NCI-H2196 treated with DMSO at 0.1 percent for 48 hours (cell line): ENCODE data around the gene ETV3L.

ENCODE experiments used
- DNase-seq: peaks from one replicate; lab custom pipeline; 2025; ENCODE audit not compliant: unreplicated experiment; lab: John Stamatoyannopoulos, UW

ETV3L gene

DNA sequence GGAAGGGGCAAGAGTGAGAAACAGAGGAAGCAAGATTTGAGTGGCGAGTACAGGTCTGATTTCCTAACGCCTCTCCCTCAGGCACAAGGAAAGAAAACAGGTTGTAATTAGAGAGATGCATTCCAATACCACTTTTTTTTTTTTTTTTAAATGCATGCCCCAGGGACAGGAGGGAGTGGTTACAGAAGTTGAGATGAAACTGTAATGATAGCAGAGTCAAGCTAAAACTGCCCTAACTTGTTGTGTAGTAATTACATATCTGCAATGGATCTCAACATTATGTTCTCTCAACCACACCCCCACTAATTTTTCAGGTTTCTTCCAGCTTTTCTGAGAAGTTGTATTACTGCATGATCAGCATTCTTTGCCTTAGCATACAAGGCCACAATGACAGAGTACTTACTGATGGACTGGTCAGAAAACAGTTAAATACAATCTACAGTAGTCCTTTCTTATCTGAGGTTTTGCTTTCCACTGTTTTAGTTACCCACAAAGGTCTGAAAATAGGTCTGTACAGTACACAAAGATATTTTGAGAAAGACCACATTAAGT is 33.1 kb upstream of the ETV3L start:
- no peak for DNase-seq

GRCh38 chr1:157132111-157132510 is 32.5 kb upstream of the ETV3L start:
- DNase-seq, result no peak

DNA sequence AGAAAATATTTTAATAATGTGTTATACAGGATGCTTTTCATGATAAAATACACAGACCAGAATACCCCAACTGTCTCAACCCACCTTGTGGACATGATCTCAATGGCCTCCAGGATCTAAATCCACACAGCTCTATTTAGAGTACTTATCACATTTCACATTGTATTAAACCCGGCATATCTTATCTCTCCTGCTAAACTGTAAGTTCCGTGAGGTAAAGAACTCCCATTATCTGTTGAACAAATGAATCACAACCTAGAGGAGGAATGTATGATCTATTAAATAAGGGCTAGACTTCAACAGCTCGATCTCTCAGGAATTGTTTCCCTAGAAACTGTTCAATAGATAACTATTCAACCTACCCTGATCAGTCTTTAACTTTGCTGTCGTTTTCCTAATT is 31.7 kb upstream of the ETV3L start:
- DNase-seq, result no peak

DNA sequence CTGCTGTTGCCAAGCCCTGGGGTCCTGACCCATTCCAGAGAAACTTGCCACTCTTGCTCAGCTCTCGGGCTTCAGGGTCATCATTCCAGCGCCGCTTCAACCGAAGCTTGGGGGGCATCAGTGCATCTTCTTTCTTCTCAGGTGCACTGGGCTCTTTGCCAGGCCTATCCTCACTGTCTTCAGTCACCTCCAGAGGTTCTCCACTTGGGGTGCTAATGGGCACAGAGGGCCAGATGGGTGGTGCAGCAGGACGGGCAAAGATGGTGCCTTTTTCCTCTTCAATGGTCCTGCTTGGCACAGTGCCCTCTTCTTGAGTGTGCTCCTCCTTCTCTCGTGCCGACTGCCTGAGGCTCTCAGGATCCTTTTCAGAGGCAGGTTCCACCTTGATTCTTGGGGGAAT is 25.2 kb upstream of the ETV3L start:
- DNase-seq, result no peak

DNA sequence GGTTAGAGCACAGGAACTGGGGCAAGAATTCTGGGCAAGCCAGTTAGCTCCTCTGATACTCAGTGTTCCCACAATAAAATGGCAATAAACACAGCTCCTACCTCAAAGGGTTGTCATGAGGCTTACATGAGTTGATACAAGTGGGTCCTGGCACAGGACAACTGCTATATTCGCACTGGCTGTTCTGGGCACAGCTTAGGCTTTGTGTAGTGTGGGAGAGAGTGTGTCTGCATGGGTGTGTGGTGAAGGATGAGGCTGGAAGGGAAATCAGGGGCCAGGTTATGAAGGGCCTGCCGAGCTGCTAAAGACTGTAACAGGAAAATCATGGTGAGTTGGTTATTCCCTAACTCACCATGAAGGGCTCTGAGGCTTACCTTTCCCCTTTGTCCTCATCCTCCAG is 19.8 kb upstream of the ETV3L start:
- DNase-seq, result no peak

DNA sequence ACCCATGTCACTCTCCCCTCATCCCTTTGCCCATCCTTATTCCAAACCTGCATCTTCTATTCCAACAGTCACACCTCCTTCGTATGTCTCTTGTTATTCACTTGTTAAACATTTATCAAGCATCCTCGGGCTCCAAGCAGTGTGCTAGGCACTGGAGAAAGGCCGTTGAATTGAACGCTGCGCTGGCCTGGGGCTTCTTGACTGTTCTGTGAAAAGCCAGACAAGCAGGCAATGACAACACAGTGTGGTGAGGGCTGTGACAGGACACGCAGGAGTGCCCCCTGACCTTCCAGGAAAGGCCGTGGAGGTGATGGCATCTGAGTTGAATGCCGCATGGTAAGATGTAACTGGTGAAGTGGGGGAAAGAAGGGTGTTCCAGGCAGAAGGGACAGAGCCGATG is 19.4 kb upstream of the ETV3L start:
- no peak for DNase-seq

GRCh38 chr1:157117527-157118057 is 18.0 kb upstream of the ETV3L start:
- DNase-seq, result no peak

DNA sequence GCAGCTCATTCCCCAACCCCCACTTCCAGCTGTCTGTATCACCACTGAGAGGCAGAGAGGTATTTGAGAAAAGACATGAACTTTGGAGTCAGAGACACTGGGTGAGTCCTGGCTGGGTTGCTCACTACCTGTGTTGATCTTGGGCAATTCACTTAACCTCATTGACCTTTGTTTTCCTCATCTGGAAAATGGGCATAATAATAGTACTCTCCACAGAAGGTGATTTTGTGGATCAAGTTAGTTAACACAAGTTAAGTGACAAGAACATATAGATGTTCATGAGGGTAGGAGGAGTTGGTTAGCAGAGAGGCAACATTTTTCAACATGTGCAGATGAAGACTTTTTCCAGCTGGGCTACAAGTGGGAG is 17.1 kb upstream of the ETV3L start:
- DNase-seq, result no peak

GRCh38 chr1:157115851-157116736 is 16.5 kb upstream of the ETV3L start:
- no peak for DNase-seq

GRCh38 chr1:157115429-157115838 is 15.8 kb upstream of the ETV3L start:
- no peak for DNase-seq

- no peak for DNase-seq
These were observed 14.8 kb upstream of the ETV3L start for GRCh38 chr1:157114183-157115121.

DNA sequence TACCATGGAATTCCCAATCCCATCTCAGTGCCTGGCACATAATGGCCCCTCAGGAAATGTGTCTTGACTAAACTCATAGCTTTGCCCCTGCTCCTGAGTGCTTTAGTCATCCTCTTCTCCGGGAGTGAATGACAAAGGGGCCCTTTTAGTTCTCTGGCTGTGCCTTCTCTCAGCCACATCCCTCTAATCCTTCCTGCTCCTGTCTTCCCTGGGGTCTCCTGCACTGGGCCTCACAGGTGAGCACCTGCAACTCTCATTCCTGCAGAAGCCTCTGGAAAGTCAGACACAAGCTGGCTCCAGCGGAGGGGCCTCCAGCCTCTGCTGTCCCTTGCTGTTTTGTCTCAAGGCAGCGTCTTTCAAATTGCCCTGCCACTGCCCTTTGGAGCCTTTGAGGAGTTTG is 14.0 kb upstream of the ETV3L start:
- DNase-seq, result no peak

- DNase-seq, result no peak
These were observed 13.5 kb upstream of the ETV3L start for GRCh38 chr1:157113106-157113505.

- no peak for DNase-seq
These were observed 12.7 kb upstream of the ETV3L start for GRCh38 chr1:157112186-157112867.

DNA sequence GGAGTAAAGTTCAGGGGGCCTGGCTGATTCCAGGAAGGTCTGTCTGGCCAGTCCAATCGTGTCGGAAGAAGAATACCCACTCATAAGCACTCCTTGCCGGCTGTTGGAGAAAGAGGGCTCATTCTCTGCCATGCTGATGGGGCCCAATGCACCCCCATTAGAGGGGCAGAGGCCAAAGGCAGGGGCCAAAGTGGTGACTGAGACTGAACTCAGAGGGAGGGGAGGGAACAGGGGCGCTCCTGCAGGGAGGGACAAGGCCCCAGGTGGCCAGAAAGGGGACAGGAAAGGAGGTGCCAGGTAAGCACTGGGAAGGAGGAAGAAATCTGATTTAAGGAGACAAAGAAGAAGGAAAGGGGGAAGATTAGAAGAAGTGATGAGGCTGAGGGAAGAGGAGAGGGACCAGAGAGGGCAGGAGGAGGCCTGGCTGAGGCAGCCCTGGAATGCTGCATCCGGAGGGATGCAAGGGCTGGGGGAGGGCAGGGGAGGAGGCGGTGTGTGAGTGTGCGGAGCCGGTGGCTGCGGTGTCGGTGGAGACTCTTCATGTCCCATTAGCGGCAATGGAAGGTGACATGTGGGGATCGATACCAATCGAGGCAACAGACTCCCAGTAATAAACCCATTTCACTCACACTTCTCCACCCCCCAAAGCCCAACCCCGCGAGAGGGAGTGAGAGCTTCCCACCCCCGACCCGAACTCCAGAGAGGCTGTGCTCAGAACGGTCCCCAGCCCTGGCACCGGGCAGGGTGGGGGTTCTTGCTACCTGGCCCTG is 12.0 kb upstream of the ETV3L start:
- no peak for DNase-seq

DNA sequence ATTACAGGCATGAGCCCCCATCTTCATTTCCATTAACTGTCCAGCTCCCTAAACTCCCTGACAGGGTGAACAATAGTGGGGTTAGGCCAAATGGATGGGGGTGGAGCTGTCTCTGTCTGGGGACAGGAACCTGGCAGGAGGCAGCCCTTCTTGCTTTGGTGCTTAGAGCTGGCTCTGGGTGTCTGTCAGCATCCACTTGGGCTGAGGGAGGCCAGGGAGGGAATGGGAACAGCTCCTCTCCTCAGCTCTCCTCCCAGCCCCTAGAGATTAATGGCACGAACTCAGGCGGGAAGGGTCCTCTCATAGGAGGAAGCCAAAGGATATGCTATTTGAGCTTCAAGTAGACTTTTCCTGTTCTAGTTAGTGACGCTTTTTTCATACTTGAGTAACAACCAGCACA is 11.1 kb upstream of the ETV3L start:
- DNase-seq, result no peak

DNA sequence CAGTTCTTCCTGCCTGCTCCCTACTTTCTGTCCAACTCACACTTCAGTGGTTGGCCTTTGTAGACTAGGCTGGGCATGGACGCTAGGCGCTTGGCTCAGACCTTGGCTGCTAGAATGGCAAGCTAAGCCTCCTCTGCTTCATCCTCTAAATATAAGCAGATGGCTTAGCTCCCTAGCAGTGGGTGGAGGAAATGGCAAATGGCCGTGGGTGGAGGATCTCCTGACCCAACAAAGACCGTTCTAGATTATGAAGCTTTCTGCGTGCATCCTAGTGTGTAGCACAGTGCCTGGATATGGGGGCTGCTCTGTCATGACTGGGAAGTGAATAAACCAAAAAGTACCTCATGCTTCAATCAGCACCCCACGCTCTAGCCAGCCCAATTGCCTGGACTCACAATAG is 10.4 kb upstream of the ETV3L start:
- no peak for DNase-seq

DNA sequence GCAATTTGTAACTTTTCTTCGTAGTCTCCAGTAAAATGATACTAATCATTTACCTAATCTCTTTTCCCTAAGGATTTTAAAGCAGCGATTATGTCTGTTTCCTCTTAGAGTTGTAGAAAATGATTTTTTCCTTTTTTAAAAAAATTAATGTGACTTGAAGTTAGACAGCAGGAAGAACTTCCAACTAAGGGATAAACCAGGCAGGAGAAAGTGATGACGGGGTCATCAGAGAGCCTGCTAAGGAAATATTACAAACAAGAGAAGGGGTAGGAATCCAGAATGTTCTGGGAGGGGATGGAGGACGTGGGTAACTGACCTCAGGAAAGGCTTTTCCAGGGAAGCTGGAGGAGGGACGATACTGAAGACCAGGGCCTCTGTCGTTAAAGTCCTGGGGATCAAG is 8.8 kb upstream of the ETV3L start:
- no peak for DNase-seq

GRCh38 chr1:157107702-157108101 is 8.1 kb upstream of the ETV3L start:
- DNase-seq, result no peak

DNA sequence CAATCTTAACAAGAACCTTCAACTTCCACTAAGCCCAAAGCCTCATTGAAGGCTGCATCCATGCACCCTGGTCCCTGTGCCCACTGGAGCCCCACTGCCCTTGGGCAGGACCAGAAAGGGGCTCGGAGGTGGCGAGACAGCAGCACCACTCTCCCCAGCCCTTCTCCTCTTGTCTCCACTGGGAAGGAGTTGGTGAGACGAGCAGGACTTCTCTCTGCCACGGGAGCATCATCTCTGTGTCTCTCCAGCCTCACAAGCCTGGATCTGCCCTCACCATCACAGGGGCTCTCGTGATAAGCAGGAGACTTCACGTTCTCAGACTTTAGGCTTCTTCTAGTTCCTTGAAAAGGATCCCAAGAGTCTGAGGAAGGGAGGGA is 7.2 kb upstream of the ETV3L start:
- no peak for DNase-seq
